ENCODE measurements around the gene B4GALT1.

DNA sequence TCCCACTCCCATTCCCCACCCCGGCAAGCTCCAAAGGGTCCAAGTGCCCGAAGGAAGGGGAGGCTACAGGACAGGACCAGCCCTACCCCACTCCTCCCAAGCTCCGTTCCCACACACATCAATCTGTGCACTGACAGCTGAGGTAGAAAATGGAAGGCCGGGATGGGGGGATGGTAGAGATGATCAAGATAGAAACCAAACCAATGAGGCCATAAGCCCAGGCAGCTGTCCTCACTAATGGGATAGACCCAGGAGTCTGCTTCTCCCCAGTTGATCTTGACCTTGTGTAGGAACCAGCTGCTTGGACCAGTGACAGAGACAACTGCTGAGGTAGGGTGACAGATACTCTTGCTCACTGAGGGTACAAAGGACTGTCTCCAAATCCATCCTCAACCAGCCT, 38.6 kb downstream of the B4GALT1 start:
- TF ChIP-seq, protein P1, sequence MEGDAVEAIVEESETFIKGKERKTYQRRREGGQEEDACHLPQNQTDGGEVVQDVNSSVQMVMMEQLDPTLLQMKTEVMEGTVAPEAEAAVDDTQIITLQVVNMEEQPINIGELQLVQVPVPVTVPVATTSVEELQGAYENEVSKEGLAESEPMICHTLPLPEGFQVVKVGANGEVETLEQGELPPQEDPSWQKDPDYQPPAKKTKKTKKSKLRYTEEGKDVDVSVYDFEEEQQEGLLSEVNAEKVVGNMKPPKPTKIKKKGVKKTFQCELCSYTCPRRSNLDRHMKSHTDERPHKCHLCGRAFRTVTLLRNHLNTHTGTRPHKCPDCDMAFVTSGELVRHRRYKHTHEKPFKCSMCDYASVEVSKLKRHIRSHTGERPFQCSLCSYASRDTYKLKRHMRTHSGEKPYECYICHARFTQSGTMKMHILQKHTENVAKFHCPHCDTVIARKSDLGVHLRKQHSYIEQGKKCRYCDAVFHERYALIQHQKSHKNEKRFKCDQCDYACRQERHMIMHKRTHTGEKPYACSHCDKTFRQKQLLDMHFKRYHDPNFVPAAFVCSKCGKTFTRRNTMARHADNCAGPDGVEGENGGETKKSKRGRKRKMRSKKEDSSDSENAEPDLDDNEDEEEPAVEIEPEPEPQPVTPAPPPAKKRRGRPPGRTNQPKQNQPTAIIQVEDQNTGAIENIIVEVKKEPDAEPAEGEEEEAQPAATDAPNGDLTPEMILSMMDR (conservative IDR thresholded peaks at IDR 0.05; ENCODE audit: low read length) = no peak
- no peak for TF ChIP-seq EZH2phosphoT487 (IDR thresholded peaks at IDR 0.05; ENCODE audit: borderline replicate concordance, low read depth, low read length)

Measured in OCI-LY7 (cell line).